Activated naive CD4-positive, alpha-beta T cell treated with anti-CD3 and anti-CD28 coated beads, Interleukin-2, amount 50 U/mL, for 72 hours (primary cell): ENCODE measurements around the gene TRMT1L. TPM values are rescaled to one million over a fixed set of nuclear protein-coding genes. Genes with fewer than 3 reads are reported as not detected.

Experiments
- ATAC-seq, 2 donors: fragments of 150-1000 bp; cut with Tn5 transposase; 2 replicates each; pipeline ENCODE4 v1.10.0; 2021; ENCODE audit warnings: mild to moderate bottlenecking in 2 of 2, moderate library complexity in 2 of 2
- DNase-seq, 2 donors: peaks; one replicate each; pipeline ENCODE4 v3.0.0; 2021 to 2022; ENCODE audit warnings: low spot score in 2 of 2
- H3K27ac Mint-ChIP-seq, 2 donors: one replicate each; pipeline ENCODE4 v1.8.0; 2022; ENCODE audit warnings: mild to moderate bottlenecking in 2 of 2, mixed read lengths in 2 of 2
- H3K36me3 Mint-ChIP-seq, 2 donors: one replicate each; pipeline ENCODE4 v1.8.0; 2022; ENCODE audit warnings: mixed read lengths in 2 of 2
- H3K9me3 Mint-ChIP-seq, 2 donors: one replicate each; pipeline ENCODE4 v1.8.0; 2022; ENCODE audit warnings: mixed read lengths in 2 of 2
- total RNA-seq, 2 donors: library from RNA; stranded (reverse); gene quantifications; one replicate each; pipeline ENCODE4 v1.2.3, GENCODE V29; 2022

TRMT1L gene
- total RNA-seq, 2 donors from 2014 or later, result 24.9 to 31.6 TPM

DNA sequence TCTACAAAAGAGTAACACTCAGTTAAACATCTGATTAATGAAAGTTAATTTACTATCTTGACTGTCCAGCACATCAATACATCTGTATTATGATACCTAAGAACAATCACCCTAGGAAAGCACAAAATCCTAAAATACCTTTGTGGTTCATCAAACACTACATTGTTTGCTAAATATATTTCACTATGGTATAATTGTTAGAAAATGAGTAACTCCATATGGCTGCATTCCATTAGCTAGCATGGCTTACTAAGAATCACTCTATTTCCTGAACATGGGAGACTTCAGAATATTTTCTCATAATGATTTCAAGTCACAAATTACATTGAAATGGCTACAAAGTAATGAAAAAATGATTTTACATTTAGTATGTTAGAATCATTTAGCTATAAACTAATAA lies 12.5 kb downstream of the TRMT1L start:
- Mint-ChIP-seq H3K36me3 (peaks cover 9 to 28% of the 10 kb centered on the region in 2 donors), H3K9me3 (no peaks in the 10 kb centered on the region), H3K27ac (no peak overlapping the region)
- DNase-seq, result no peak
- ATAC-seq, result no peak

DNA sequence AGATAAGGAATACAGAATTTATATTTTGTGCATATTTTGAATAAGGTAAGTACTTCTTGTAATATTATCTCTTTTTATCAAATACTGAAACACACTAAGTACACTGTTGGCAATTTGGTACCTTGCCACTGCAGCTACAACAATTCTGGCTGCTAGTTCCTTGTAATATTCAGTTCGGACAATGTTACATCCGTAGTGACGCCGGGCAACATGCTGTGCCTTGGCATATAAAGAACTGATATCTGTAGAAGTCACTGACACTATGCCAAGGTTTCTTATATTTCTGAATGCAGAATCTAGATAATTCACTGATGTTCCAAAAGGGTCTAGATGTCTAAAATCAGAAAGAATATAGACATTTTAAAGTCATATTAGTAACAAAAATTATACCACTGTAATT lies 17.5 kb downstream of the TRMT1L start:
- Mint-ChIP-seq H3K27ac (no peak overlapping the region), H3K36me3 (peaks cover 4 to 20% of the 10 kb centered on the region in 2 donors)
- no peak for ATAC-seq

DNA sequence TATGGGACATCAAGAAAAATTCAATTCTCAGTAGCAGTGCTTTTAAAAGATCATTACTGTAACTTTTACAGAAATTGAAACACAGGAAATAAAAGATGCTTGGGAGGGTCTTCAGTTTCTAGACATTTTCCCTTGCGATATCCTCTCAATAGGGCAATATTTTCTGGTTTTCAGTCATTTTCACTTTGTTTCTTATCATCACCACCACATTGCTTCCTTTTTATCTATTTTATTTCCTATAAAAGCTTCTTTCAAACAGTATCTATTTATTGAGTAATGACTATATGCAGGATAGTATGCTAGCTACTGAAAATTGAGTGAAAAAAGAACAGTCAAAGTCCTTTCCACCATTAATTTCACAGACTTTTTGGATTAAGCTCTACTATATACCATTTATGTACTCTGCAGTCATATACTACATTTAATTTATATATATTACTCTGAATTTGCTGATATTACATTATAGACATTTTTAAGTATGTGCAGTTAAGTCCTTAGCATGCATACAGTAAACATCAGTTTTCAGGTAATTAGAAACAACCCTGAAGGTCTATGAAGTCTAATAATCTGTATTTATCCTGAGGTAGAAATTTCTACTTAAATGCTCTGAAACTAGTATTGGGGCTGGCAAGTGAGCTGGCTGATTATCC lies 18.7 kb downstream of the TRMT1L start:
- DNase-seq (no peak), ATAC-seq (no peak)
- Mint-ChIP-seq H3K36me3 (peaks cover 9 to 29% of the 10 kb centered on the region in 2 donors), H3K9me3 (no peaks in the 10 kb centered on the region), H3K27ac (peak overlapping the region in 1 of 2 donors; percentile 5)

More for the DNA sequence above, 17.5 kb downstream of the TRMT1L start:
- no peaks in the 10 kb centered on the region for H3K9me3 Mint-ChIP-seq
- no peak for DNase-seq

DNA sequence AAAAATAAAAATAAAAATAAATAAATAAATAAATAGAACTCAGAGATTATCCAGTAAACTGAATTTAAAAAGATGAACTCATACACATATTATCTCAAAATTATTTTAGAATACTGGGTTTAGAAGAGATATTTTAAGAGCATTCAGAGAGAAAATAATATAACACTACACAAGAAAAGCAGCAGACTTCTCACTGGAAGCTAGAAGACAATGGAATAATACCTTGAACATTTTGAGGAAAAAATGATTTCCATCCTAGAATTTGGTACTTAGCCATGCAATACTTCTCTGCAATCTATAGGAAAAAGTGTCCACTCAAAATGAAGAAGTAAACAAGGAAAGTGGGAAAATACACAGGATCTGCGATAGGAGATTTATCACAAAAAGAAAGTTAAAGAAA lies 24.2 kb downstream of the TRMT1L start:
- Mint-ChIP-seq H3K27ac (no peak overlapping the region), H3K9me3 (peaks cover 0 to 4% of the 10 kb centered on the region in 2 donors), H3K36me3 (peaks cover 10 to 35% of the 10 kb centered on the region in 2 donors)
- DNase-seq, result no peak
- ATAC-seq, result no peak

DNA sequence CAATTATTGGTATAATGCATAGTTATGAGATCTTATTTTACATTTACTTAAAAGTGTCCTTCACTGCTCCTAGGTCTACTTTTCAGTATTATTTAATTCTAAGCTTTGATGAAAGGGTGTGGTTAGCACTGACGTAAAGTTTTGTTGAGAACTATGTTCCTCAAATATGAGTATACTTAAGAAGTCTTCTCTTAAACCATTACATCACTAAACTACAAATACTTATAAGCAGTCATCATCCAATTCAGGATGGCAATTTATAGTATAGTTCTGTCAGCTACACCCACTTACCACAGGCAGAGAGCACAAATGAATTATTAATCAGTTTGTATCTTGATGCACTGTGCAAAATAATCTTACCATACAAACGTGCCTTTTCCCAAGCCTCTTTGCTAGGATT lies 27.0 kb downstream of the TRMT1L start:
- H3K36me3 Mint-ChIP-seq, result peaks cover 10 to 31% of the 10 kb centered on the region in 2 donors
- peaks cover 0 to 4% of the 10 kb centered on the region in 2 donors for H3K9me3 Mint-ChIP-seq
- DNase-seq (no peak), ATAC-seq (no peak)
- no peak overlapping the region for H3K27ac Mint-ChIP-seq

DNA sequence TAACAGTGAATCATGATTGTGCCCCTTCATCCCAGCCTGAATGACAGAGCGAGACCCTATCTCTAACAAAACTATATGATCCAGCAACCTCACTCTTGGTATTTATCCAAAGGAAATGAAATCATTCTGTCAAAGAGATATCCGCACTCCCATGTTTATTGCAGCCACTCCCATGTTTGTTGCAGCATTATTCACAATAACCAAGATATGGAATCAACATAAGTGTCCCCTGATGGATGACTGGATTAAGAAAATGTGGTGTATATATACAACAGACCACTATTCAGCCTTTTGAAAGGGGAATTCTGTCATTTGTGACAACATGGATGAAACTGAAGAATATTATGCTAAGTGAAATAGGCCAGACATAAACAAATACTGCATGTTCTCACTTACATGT lies 44.4 kb downstream of the TRMT1L start:
- DNase-seq (no peak), ATAC-seq (no peak)
- H3K27ac Mint-ChIP-seq, result no peak overlapping the region
- H3K36me3 Mint-ChIP-seq, result peaks cover 7% of the 10 kb centered on the region in 2 donors
- H3K9me3 Mint-ChIP-seq, result peaks cover 14 to 19% of the 10 kb centered on the region in 2 donors

DNA sequence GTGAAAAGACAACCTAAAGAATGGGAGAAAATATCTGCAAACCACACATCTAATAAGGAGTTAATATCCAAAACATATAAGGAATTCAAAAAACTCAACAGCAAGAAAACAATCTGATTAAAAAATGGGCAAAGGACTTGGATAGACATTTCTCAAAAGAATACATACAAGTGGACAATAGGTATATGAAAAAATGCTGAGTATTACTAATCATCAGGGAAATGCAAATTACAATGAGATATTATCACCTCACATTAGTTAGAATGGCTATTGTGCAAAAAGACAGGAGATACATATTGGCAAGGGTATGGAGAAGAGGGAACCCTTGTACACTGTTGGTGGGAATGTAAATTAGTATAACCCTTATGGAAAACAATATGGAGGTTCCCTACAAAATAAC lies 44.9 kb downstream of the TRMT1L start:
- ATAC-seq (no peak), DNase-seq (no peak)
- peaks cover 14 to 19% of the 10 kb centered on the region in 2 donors for H3K9me3 Mint-ChIP-seq
- H3K36me3 Mint-ChIP-seq, result peaks cover 7% of the 10 kb centered on the region in 2 donors
- H3K27ac Mint-ChIP-seq, result no peak overlapping the region

DNA sequence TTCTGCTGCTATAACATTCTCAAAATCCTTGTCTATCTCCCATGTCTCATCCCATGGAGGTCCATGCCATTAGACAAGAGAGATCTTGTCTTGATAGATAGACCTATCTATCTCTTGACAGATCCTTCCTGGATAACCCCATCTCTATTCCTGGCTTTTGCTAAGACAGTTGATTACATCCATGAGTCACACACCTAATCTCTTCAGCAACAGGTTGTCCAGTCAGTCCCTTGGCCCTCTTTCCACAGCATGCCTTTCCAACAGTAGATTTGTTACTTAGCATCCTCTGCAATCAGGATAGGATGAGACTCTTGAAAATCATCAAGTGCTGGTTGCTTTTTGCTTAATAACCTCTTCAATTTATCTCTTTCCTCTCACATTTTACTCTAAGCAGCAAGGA lies 46.6 kb downstream of the TRMT1L start:
- H3K27ac Mint-ChIP-seq, result no peak overlapping the region

DNA sequence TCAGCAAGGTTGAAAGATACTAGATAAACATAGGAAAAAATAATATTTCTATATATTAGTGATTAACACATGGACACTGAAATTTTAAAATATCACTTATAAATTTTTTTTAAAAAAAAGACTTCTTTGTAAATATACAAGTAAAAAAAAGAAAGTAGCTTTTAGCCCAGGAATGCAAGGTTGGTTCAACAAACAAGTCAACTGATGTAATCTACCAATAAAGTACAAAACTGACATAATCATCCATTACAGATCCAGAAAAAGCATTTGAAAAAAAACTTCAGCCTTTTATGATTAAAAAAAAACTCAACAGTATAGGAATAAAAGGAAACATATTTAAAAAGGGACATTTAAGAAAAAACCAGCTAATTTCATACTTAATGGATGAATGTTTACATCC lies 48.4 kb downstream of the TRMT1L start:
- peaks cover 7 to 11% of the 10 kb centered on the region in 2 donors for H3K36me3 Mint-ChIP-seq
- ATAC-seq (no peak), DNase-seq (no peak)
- H3K9me3 Mint-ChIP-seq, result peaks cover 14 to 19% of the 10 kb centered on the region in 2 donors
- no peak overlapping the region for H3K27ac Mint-ChIP-seq

More for the DNA sequence above, 46.6 kb downstream of the TRMT1L start:
- peaks cover 7% of the 10 kb centered on the region in 2 donors for H3K36me3 Mint-ChIP-seq
- no peak for ATAC-seq
- H3K9me3 Mint-ChIP-seq, result peaks cover 14 to 19% of the 10 kb centered on the region in 2 donors
- no peak for DNase-seq

DNA sequence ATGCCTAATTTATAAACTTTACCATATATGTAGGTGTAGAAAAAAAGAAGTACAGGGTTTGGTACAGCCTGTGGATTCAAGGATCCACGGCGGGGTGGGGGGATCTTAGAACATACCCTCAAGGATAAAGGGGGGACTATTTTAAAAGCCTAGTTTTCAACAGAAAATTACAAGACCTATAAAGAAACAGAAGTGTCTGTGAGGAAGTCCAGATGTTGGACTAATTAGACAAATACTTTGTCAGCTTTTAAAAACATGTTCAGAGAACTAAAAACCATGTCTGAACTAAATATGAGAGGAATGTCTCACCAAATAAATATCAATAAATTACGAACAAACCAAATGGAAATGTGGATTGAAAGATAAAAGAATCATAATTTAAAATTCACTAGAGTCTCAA lies 51.6 kb downstream of the TRMT1L start:
- ATAC-seq, result no peak
- Mint-ChIP-seq H3K36me3 (peaks cover 20 to 26% of the 10 kb centered on the region in 2 donors), H3K27ac (no peak overlapping the region), H3K9me3 (peaks cover 11 to 14% of the 10 kb centered on the region in 2 donors)
- no peak for DNase-seq

DNA sequence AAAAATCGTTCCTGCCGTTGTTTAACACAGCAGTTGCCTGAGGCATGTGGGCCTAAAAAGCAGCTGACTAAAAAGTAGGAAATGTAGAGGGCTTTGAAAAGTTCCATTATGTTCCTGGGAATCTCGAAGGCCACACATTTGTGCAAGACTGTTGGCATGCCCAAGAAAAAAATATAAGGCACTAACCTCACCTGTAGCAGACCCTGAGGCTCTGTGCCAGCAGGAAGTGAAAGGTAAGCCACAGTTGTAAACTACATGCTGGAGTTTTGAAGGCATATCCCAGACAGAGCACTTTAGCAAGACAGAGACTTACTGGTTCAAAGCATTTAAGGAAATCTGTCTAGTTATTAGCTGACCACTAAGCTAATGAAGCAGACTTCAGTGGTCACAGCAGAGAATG lies 52.7 kb downstream of the TRMT1L start:
- peaks cover 15 to 30% of the 10 kb centered on the region in 2 donors for H3K36me3 Mint-ChIP-seq
- ATAC-seq (no peak), DNase-seq (no peak)
- H3K27ac Mint-ChIP-seq, result no peak overlapping the region
- H3K9me3 Mint-ChIP-seq, result peaks cover 5 to 6% of the 10 kb centered on the region in 2 donors

DNA sequence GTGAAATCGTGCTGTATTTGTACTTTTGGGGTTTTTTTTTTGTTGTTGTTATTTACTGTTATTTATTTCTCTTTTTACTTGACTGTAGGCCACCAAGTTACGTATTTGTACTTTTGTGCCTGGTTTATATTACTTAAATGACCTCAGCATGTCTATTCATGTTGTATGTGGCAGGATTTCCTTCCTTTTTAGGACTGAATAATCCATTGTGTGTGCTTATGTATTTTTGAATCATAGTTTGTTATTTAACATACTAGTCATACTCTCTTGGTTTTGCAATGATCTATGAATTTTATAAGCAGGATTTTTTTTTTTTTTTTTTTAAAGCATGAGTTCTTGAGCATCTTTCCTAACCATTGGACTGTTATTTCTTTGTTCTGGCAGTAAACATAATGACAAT lies 60.2 kb downstream of the TRMT1L start:
- Mint-ChIP-seq H3K36me3 (peaks cover 10 to 26% of the 10 kb centered on the region in 2 donors), H3K27ac (no peak overlapping the region), H3K9me3 (no peaks in the 10 kb centered on the region)
- ATAC-seq, result no peak
- no peak for DNase-seq

DNA sequence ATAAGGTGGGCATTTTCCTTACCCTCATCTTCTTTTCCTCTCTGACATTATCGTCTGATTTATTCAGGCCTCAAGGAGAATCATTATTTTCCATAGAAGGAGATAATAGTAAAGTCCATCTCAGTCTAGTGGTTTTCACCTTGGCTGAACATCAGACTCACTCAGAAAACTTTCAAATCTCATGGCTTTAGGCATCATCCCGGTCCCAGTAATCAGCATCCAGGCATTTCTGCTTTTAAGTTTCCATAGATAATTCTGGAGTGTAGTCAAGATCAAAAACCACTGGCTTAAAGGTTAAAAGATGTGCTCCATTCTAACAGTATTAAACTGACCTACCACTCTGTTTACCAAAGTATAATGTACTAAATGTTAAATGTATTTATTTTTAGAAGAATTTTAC lies 62.0 kb downstream of the TRMT1L start:
- DNase-seq (no peak), ATAC-seq (no peak)
- Mint-ChIP-seq H3K9me3 (no peaks in the 10 kb centered on the region), H3K27ac (no peak overlapping the region), H3K36me3 (peaks cover 9 to 10% of the 10 kb centered on the region in 2 donors)

DNA sequence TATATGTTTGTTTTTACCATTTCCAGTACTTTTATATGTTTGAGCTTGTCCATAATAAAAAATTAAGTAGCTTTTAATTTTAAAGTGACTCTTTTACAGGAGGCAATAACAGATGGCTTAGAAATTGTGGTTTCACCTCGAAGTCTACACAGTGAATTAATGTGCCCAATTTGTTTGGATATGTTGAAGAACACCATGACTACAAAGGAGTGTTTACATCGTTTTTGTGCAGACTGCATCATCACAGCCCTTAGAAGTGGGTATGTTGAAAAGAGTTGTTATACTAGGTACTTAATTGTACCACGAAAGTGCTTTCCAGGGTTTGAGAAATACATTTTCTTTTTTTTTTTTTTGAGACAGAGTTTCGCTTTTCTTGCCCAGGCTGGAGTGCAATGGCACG lies 65.3 kb downstream of the TRMT1L start:
- DNase-seq (no peak), ATAC-seq (no peak)
- H3K27ac Mint-ChIP-seq, result no peak overlapping the region
- peaks cover 0 to 12% of the 10 kb centered on the region in 2 donors for H3K36me3 Mint-ChIP-seq
- H3K9me3 Mint-ChIP-seq, result no peaks in the 10 kb centered on the region

DNA sequence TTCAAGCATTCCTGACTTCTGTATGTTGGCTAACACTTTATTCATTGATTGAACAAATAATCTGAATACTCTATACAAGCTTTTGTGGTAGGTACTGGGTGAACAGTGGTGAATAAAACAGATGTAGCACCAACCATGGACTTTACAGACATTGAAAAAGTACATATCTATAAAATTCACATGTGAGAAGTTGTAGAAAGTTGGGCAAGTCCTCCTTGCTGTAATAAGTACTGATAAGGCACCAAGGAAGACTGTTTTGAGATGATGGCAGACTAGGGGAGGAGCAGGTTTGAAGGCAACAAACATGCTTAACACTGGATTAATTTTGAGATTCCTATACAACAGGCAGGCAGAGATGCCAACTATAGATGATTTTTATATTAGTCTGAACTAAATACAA lies 69.0 kb downstream of the TRMT1L start:
- H3K36me3 Mint-ChIP-seq, result peaks cover 0 to 8% of the 10 kb centered on the region in 2 donors
- H3K27ac Mint-ChIP-seq, result peak overlapping the region in 1 of 2 donors; percentile 65
- ATAC-seq, result no peak

DNA sequence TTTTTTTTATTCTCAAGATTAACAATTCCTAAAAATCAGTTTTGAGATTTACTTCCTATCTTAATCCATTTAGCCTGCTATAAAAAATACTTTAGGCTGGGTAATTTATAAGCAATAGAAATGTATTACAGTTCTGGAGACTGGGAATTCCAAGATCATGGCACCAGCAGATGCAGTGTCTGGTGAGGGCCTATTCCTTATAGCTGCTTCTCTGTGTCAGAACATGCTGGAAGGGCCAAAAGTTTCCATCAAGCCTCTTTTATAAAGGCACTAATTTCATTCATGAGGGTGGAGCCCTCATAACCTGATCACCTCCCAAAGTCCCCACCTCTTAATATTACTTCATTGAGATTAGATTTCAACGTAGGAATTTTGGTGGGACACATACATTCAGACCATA lies 69.7 kb downstream of the TRMT1L start:
- ATAC-seq (no peak), DNase-seq (no peak)
- no peak overlapping the region for H3K27ac Mint-ChIP-seq
- H3K36me3 Mint-ChIP-seq, result peaks cover under 1 to 8% of the 10 kb centered on the region in 2 donors
- H3K9me3 Mint-ChIP-seq, result no peaks in the 10 kb centered on the region

More for the DNA sequence above, 69.0 kb downstream of the TRMT1L start:
- DNase-seq, result no peak
- no peaks in the 10 kb centered on the region for H3K9me3 Mint-ChIP-seq

DNA sequence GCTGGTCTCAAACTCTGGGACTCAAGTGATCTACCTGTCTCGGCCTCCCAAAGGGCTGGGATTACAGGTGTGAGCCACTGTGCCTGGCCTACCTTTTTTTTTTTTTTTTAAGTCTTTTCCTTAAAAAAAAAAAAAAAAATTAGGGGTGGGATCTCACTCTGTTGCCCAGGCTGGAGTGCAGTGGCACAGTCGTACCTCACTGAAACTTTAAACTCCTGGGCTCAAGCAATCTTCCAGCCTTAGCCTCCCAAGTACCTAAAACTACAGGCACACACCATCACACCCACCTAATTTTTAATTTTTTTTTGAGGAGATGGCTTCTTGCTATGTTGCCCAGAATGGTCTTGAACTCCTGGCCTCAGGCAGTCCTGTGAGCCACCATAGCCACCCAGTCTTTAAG lies 72.9 kb downstream of the TRMT1L start:
- H3K36me3 Mint-ChIP-seq, result peaks cover 8 to 15% of the 10 kb centered on the region in 2 donors
- peaks cover 0 to 4% of the 10 kb centered on the region in 2 donors for H3K9me3 Mint-ChIP-seq
- DNase-seq (no peak), ATAC-seq (no peak)
- H3K27ac Mint-ChIP-seq, result no peak overlapping the region

DNA sequence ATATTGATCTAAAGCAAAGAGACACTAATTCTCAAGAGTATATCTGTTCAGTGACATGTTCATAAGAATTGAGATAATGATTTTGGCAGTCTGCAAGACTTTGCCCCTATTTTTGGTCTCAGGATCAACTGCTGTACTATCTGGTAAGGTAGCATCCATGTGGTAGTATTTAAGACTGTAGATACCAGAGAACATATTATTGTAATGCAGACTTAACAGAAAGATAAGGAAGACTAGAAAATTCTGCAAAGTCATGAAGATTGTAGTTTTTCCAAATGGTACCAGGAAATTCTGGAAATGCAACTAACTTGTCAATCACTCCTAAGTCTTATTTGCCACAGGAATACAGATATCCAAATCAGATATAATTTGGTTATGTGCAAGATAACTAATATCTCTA lies 76.3 kb downstream of the TRMT1L start:
- Mint-ChIP-seq H3K9me3 (peaks cover 0 to 9% of the 10 kb centered on the region in 2 donors), H3K27ac (no peak overlapping the region), H3K36me3 (peaks cover 0 to 19% of the 10 kb centered on the region in 2 donors)
- no peak for DNase-seq
- ATAC-seq, result no peak
